ENCODE measurements around the gene CHAMP1. TPM values are rescaled to one million over a fixed set of nuclear protein-coding genes. Genes with fewer than 3 reads are reported as not detected.

Gene CHAMP1
- total and polyA plus RNA-seq, 2 of the 8 experiments (the other 6 are each of a cell fraction or from before 2014, with no cell fraction given) = 26.8 to 41.9 TPM

- no peak for FAIRE-seq
- no peak overlapping the region for H3K14ac ChIP-seq (ENCODE audit: insufficient read length)
- no peak overlapping the region for H2BK12ac ChIP-seq (ENCODE audit: low read depth, low read length)
- H2BK5ac ChIP-seq (ENCODE audit: low read depth, low read length) = no peak overlapping the region
- WGBS, 2 experiments (ENCODE audit: extremely low coverage in 1 of 2, insufficient coverage in 1 of 2, insufficient read length in 1 of 2, insufficient replicate concordance in 2 of 2, low coverage in 1 of 2, low lambda C conversion rate in 2 of 2, missing lambda C conversion rate in 1 of 2) = 87% methylated on average over 5 of the region's 5 CpGs; no CpG with 5 or more reads in 1 of the 2 experiments
- H2BK15ac ChIP-seq (ENCODE audit: low read length) = no peak overlapping the region
- H3K4me1 ChIP-seq (replicated peaks in 1 of 4; ENCODE audit: control insufficient read depth in 3 of 4, insufficient read depth in 4 of 4, low read length in 3 of 4) = no peaks in the 10 kb centered on the region
- no peak overlapping the region for H3K27ac ChIP-seq (ENCODE audit: low read depth, low read length)
- H3K79me2 ChIP-seq (ENCODE audit: control insufficient read depth in 1 of 2, insufficient read depth in 2 of 2, low read length in 2 of 2) = no peaks in the 10 kb centered on the region
- H3K23ac ChIP-seq (ENCODE audit: insufficient read length) = no peak overlapping the region
- POLR2A ChIA-PET (ENCODE audit: partially characterized antibody) = interaction anchor here (0.7 to 7.2 kb wide), 7 partner anchors 8 to 79 kb away, joined by 3 to 44 read pairs (median 6); partner anchors contain the start of gene UPF3A
- H3K4me2 ChIP-seq (ENCODE audit: insufficient read depth in 1 of 2, low read depth in 2 of 2, low read length in 2 of 2) = no peak overlapping the region
- no peaks in the 10 kb centered on the region for H3K27me3 ChIP-seq (replicated peaks in 1 of 4; ENCODE audit: control insufficient read depth in 3 of 4, extremely low read depth in 1 of 4, insufficient read depth in 3 of 4, low read length in 3 of 4)
- no peak overlapping the region for H2BK120ac ChIP-seq (replicated peaks; ENCODE audit: low read depth, low read length)
- no peak overlapping the region for H2AFZ ChIP-seq (ENCODE audit: low read length)
- no peaks in the 10 kb centered on the region for H3K9me3 ChIP-seq (ENCODE audit: insufficient read depth in 2 of 2, low read depth in 1 of 2, low read length in 1 of 2)
- peaks cover 16 to 88% (median 64%) of the 10 kb centered on the region in 4 experiments; a peak in 7 of 8 replicates for H3K36me3 ChIP-seq (ENCODE audit: control insufficient read depth in 2 of 4, insufficient read depth in 4 of 4, low read length in 3 of 4)
- peaks cover 0 to 9% of the 10 kb centered on the region in 2 experiments for H4K20me1 ChIP-seq (replicated peaks in 1 of 2; ENCODE audit: control insufficient read depth in 1 of 2, insufficient read depth in 2 of 2, low read length in 2 of 2)
- no peak overlapping the region for H3K4me3 ChIP-seq (ENCODE audit: extremely low read depth in 1 of 4, insufficient read depth in 2 of 4, low read depth in 3 of 4, low read length in 4 of 4)
- no peak overlapping the region for H3K56ac ChIP-seq (replicated peaks; ENCODE audit: insufficient read length, low read depth, low read length)
- no peak overlapping the region for H4K91ac ChIP-seq (replicated peaks; ENCODE audit: insufficient read length, low read length)
- no peaks in the 10 kb centered on the region for H3K79me1 ChIP-seq (ENCODE audit: low read depth, low read length)
- no peak overlapping the region for H4K8ac ChIP-seq (ENCODE audit: extremely low read depth, insufficient read depth, low read length)
- H2AK5ac ChIP-seq (ENCODE audit: low read depth, low read length) = no peak overlapping the region
- no peak overlapping the region for H3K4ac ChIP-seq (replicated peaks; ENCODE audit: insufficient read length, low read depth, low read length)
- DNase-seq (ENCODE audit: low read depth in 1 of 2, low spot score in 2 of 2) = no peak
- no peak overlapping the region for H4K5ac ChIP-seq (ENCODE audit: insufficient read length, low read depth, low read length)
- no peak overlapping the region for H3K18ac ChIP-seq (ENCODE audit: extremely low read depth, low read length)
- H2BK20ac ChIP-seq (ENCODE audit: low read length) = no peak overlapping the region
- H3K9ac ChIP-seq (replicated peaks in 1 of 4; ENCODE audit: extremely low read depth in 1 of 4, low read depth in 3 of 4, low read length in 3 of 4) = no peak overlapping the region
- CTCF ChIA-PET (ENCODE audit: partially characterized antibody) = no interaction called here
- H3K23me2 ChIP-seq (ENCODE audit: low read depth, low read length) = no peaks in the 10 kb centered on the region
- TF ChIP-seq SUZ12 (IDR thresholded peaks at IDR 0.05; ENCODE audit: low read length) (no peak), MAFK (IDR thresholded peaks at IDR 0.05; ENCODE audit: low read depth, low read length) (no peak), GTF2F1 (IDR thresholded peaks at IDR 0.05; ENCODE audit: borderline replicate concordance, low read depth, low read length) (no peak), BACH1 (IDR thresholded peaks at IDR 0.05; ENCODE audit: low read length) (no peak)
Measured at GRCh38 chr13:114266241-114266640, 48.1 kb upstream of the CHAMP1 start.
